WTC11 (cell line): ENCODE measurements around the gene SEMA3C. TPM values are rescaled to one million over a fixed set of nuclear protein-coding genes. Genes with fewer than 3 reads are reported as not detected.

Experiments
- ATAC-seq: fragments of 200-7000 bp; cut with Tn5 transposase; 2 replicates; pipeline ENCODE4 v1.10.0; 2021; ENCODE audit warnings: mild to moderate bottlenecking, moderate library complexity
- CTCF ChIA-PET: fragments of 300-600 bp; sonication (Branson Sonifier 250); formaldehyde crosslinking; loops from one replicate; lab custom pipeline; 2021; ENCODE audit warnings: antibody characterized with exemption; lab: Charles Lee
- POLR2A ChIA-PET: fragments of 350-600 bp; sonication (Branson Sonifier 250); formaldehyde crosslinking; loops from one replicate; lab custom pipeline; 2021; ENCODE audit warnings: antibody characterized with exemption; lab: Charles Lee
- DNase-seq: peaks from one replicate; pipeline ENCODE4 v3.0.0; 2021; ENCODE audit warnings: low spot score
- H3K27ac Mint-ChIP-seq: 2 replicates; pipeline ENCODE4 v1.8.0; 2021; ENCODE audit warnings: mixed read lengths
- H3K27me3 Mint-ChIP-seq: 2 replicates; pipeline ENCODE4 v1.8.0; 2021; ENCODE audit warnings: low read depth, mild to moderate bottlenecking, moderate library complexity, mixed read lengths
- H3K36me3 Mint-ChIP-seq: 2 replicates; pipeline ENCODE4 v1.8.0; 2021; ENCODE audit warnings: mixed read lengths
- H3K4me1 Mint-ChIP-seq: 2 replicates; pipeline ENCODE4 v1.8.0; 2022; ENCODE audit warnings: mixed read lengths
- H3K4me3 Mint-ChIP-seq: 2 replicates; pipeline ENCODE4 v1.8.0; 2021; ENCODE audit warnings: mild to moderate bottlenecking, moderate library complexity, mixed read lengths
- H3K9me3 Mint-ChIP-seq: 2 replicates; pipeline ENCODE4 v1.8.0; 2021; ENCODE audit warnings: mixed read lengths
- ATF1 ChIP-seq: sonication (generic); formaldehyde crosslinking; IDR thresholded peaks from 2 replicates; pipeline ENCODE4 v1.8.1; 2023; ENCODE audit warnings: mild to moderate bottlenecking, moderate library complexity, missing genetic modification reagents
- FOXJ3 ChIP-seq: sonication (generic); formaldehyde crosslinking; IDR thresholded peaks from 2 replicates; pipeline ENCODE4 v1.9.0; 2021; ENCODE audit warnings: missing genetic modification reagents, mild to moderate bottlenecking, borderline replicate concordance
- HMGA2 ChIP-seq: fragments of 250-450 bp; sonication (Bioruptor Pico); IDR thresholded peaks from 2 replicates; pipeline ENCODE4 v1.4.0; 2021; ENCODE audit warnings: mild to moderate bottlenecking, moderate library complexity
- JUN ChIP-seq: sonication (generic); formaldehyde crosslinking; IDR thresholded peaks from 2 replicates; pipeline ENCODE4 v1.8.0; 2023; ENCODE audit warnings: mild to moderate bottlenecking, missing genetic modification reagents
- MXD4 ChIP-seq: fragments of 250-450 bp; sonication (Bioruptor Pico); IDR thresholded peaks from 2 replicates; pipeline ENCODE4 v1.8.0; 2021; ENCODE audit warnings: mild to moderate bottlenecking, moderate library complexity, borderline replicate concordance
- NFATC4 ChIP-seq: fragments of 250-450 bp; sonication (Bioruptor Pico); IDR thresholded peaks from 2 replicates; pipeline ENCODE4 v1.9.0; 2021; ENCODE audit warnings: mild to moderate bottlenecking
- SOX15 ChIP-seq: fragments of 250-450 bp; sonication (Bioruptor Pico); IDR thresholded peaks from 2 replicates; pipeline ENCODE4 v1.9.0; 2021; ENCODE audit warnings: mild to moderate bottlenecking
- TEAD1 ChIP-seq: sonication (generic); formaldehyde crosslinking; IDR thresholded peaks from 2 replicates; pipeline ENCODE4 v1.8.0; 2022; ENCODE audit warnings: mild to moderate bottlenecking, missing genetic modification reagents
- ZNF138 ChIP-seq: sonication (generic); formaldehyde crosslinking; conservative IDR thresholded peaks from 2 replicates; pipeline ENCODE4 v1.8.1; 2022; ENCODE audit warnings: mild to moderate bottlenecking, moderate library complexity, missing genetic modification reagents
- total RNA-seq: library from RNA; stranded (reverse); gene quantifications from 3 replicates; pipeline ENCODE4 v1.2.3, GENCODE V29; 2021
- TF ChIP-seq, protein P1 (sequence below): sonication (generic); formaldehyde crosslinking; IDR thresholded peaks from 2 replicates; pipeline ENCODE4 v1.8.1; 2022; ENCODE audit warnings: mild to moderate bottlenecking, moderate library complexity, missing genetic modification reagents
- TF ChIP-seq, protein P2 (sequence below): sonication (generic); formaldehyde crosslinking; IDR thresholded peaks from 2 replicates; pipeline ENCODE4 v1.8.1; 2022; ENCODE audit warnings: low read depth, missing genetic modification reagents, borderline replicate concordance
- TF ChIP-seq, protein P3 (sequence below): sonication (generic); formaldehyde crosslinking; IDR thresholded peaks from 2 replicates; pipeline ENCODE4 v1.8.1; 2022; ENCODE audit warnings: missing genetic modification reagents, borderline replicate concordance
- TF ChIP-seq, protein P4 (sequence below): fragments of 250-450 bp; sonication (Bioruptor Pico); IDR thresholded peaks from 2 replicates; pipeline ENCODE4 v1.9.0; 2021; ENCODE audit warnings: mild to moderate bottlenecking
- TF ChIP-seq, protein P5 (sequence below): sonication (generic); formaldehyde crosslinking; IDR thresholded peaks from 2 replicates; pipeline ENCODE4 v1.8.0; 2023; ENCODE audit warnings: missing genetic modification reagents
- TF ChIP-seq, protein P6 (sequence below): sonication (generic); formaldehyde crosslinking; IDR thresholded peaks from 2 replicates; pipeline ENCODE4 v1.8.0; 2022; ENCODE audit warnings: missing genetic modification reagents
- TF ChIP-seq, protein P7 (sequence below): sonication (generic); formaldehyde crosslinking; conservative IDR thresholded peaks from 2 replicates; pipeline ENCODE4 v1.8.1; 2023; ENCODE audit warnings: mild to moderate bottlenecking, low read depth, missing genetic modification reagents, moderate library complexity
- TF ChIP-seq, protein P8 (sequence below): sonication (generic); formaldehyde crosslinking; IDR thresholded peaks from 2 replicates; pipeline ENCODE4 v1.8.0; 2022; ENCODE audit warnings: mild to moderate bottlenecking, missing genetic modification reagents

Gene SEMA3C
- total RNA-seq, 1 experiment from 2014 or later: 2.1 TPM

DNA sequence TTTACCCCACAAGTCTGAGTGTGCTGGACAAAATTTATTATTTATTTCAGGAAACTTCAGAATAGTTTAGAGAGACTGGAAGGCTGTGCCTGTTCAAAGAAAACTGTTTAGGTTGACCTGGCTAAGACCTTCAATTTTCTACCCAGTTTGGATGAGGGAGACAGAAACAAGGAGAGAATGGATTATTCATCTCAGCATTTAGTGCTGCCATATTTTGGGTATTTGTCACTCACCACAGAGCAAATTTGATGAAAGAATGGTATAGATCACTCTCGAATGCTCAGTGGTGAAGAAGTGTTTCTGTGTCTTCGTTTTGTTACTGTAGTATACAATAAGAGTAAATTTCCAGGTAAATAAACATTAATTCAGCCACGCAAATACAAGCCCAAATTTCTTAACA is 71.8 kb downstream of the SEMA3C start:
- CTCF ChIA-PET: no interaction called here
- H3K4me1 Mint-ChIP-seq: peaks cover 21% of the 10 kb centered on the region
- DNase-seq (no peak), ATAC-seq (no peak)
- H3K36me3 Mint-ChIP-seq: no peaks in the 10 kb centered on the region
- TF ChIP-seq, protein P1, sequence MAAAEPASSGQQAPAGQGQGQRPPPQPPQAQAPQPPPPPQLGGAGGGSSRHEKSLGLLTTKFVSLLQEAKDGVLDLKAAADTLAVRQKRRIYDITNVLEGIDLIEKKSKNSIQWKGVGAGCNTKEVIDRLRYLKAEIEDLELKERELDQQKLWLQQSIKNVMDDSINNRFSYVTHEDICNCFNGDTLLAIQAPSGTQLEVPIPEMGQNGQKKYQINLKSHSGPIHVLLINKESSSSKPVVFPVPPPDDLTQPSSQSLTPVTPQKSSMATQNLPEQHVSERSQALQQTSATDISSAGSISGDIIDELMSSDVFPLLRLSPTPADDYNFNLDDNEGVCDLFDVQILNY: no peak
- TF ChIP-seq, protein P2, sequence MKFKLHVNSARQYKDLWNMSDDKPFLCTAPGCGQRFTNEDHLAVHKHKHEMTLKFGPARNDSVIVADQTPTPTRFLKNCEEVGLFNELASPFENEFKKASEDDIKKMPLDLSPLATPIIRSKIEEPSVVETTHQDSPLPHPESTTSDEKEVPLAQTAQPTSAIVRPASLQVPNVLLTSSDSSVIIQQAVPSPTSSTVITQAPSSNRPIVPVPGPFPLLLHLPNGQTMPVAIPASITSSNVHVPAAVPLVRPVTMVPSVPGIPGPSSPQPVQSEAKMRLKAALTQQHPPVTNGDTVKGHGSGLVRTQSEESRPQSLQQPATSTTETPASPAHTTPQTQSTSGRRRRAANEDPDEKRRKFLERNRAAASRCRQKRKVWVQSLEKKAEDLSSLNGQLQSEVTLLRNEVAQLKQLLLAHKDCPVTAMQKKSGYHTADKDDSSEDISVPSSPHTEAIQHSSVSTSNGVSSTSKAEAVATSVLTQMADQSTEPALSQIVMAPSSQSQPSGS: no peak
- TF ChIP-seq, protein P3, sequence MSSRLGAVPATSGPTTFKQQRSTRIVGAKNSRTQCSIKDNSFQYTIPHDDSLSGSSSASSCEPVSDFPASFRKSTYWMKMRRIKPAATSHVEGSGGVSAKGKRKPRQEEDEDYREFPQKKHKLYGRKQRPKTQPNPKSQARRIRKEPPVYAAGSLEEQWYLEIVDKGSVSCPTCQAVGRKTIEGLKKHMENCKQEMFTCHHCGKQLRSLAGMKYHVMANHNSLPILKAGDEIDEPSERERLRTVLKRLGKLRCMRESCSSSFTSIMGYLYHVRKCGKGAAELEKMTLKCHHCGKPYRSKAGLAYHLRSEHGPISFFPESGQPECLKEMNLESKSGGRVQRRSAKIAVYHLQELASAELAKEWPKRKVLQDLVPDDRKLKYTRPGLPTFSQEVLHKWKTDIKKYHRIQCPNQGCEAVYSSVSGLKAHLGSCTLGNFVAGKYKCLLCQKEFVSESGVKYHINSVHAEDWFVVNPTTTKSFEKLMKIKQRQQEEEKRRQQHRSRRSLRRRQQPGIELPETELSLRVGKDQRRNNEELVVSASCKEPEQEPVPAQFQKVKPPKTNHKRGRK (CRISPR knock-in tag): no peak
- TF ChIP-seq, protein P4, sequence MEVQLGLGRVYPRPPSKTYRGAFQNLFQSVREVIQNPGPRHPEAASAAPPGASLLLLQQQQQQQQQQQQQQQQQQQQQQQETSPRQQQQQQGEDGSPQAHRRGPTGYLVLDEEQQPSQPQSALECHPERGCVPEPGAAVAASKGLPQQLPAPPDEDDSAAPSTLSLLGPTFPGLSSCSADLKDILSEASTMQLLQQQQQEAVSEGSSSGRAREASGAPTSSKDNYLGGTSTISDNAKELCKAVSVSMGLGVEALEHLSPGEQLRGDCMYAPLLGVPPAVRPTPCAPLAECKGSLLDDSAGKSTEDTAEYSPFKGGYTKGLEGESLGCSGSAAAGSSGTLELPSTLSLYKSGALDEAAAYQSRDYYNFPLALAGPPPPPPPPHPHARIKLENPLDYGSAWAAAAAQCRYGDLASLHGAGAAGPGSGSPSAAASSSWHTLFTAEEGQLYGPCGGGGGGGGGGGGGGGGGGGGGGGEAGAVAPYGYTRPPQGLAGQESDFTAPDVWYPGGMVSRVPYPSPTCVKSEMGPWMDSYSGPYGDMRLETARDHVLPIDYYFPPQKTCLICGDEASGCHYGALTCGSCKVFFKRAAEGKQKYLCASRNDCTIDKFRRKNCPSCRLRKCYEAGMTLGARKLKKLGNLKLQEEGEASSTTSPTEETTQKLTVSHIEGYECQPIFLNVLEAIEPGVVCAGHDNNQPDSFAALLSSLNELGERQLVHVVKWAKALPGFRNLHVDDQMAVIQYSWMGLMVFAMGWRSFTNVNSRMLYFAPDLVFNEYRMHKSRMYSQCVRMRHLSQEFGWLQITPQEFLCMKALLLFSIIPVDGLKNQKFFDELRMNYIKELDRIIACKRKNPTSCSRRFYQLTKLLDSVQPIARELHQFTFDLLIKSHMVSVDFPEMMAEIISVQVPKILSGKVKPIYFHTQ (CRISPR knock-in tag): no peak
- TF ChIP-seq JUN (CRISPR knock-in tag) (no peak), ATF1 (CRISPR knock-in tag) (no peak)
- H3K9me3 Mint-ChIP-seq: no peaks in the 10 kb centered on the region
- no peak overlapping the region for H3K27ac Mint-ChIP-seq
- POLR2A ChIA-PET: no interaction called here
- H3K27me3 Mint-ChIP-seq: no peaks in the 10 kb centered on the region; the same call in 1 of the 2 replicates
- no peak overlapping the region for H3K4me3 Mint-ChIP-seq

DNA sequence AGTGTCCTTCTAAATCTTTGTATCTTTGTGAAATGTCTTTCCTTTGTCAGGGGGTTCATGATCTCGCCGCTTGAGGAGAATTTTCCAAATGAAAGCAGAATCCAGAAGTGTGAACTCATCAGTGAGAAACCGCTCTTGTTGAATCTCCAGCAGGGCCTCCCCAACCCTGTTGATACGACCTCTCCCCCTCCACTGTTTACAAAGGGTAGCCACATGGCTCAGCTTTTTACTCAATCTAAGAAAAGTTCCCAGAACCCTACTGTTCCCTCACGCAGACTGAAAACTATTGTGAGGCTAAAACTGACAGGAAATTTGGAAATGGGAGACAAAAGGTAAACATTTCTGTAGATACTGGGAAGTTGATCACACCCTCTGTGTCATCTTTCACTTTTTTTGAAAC is 73.9 kb downstream of the SEMA3C start:
- Mint-ChIP-seq H3K27ac (no peak overlapping the region; the same call in 1 of the 2 replicates), H3K36me3 (no peaks in the 10 kb centered on the region), H3K9me3 (no peaks in the 10 kb centered on the region), H3K4me3 (no peak overlapping the region), H3K27me3 (no peaks in the 10 kb centered on the region; the same call in 1 of the 2 replicates), H3K4me1 (peaks cover 29% of the 10 kb centered on the region)
- ATAC-seq: no peak
- DNase-seq: no peak
- POLR2A ChIA-PET: no interaction called here
- CTCF ChIA-PET: no interaction called here
- TF ChIP-seq, protein P5, sequence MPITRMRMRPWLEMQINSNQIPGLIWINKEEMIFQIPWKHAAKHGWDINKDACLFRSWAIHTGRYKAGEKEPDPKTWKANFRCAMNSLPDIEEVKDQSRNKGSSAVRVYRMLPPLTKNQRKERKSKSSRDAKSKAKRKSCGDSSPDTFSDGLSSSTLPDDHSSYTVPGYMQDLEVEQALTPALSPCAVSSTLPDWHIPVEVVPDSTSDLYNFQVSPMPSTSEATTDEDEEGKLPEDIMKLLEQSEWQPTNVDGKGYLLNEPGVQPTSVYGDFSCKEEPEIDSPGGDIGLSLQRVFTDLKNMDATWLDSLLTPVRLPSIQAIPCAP (CRISPR knock-in tag): no peak
- TF ChIP-seq, protein P2: no peak
- TF ChIP-seq FOXJ3 (CRISPR knock-in tag): no peak
- TF ChIP-seq, protein P6, sequence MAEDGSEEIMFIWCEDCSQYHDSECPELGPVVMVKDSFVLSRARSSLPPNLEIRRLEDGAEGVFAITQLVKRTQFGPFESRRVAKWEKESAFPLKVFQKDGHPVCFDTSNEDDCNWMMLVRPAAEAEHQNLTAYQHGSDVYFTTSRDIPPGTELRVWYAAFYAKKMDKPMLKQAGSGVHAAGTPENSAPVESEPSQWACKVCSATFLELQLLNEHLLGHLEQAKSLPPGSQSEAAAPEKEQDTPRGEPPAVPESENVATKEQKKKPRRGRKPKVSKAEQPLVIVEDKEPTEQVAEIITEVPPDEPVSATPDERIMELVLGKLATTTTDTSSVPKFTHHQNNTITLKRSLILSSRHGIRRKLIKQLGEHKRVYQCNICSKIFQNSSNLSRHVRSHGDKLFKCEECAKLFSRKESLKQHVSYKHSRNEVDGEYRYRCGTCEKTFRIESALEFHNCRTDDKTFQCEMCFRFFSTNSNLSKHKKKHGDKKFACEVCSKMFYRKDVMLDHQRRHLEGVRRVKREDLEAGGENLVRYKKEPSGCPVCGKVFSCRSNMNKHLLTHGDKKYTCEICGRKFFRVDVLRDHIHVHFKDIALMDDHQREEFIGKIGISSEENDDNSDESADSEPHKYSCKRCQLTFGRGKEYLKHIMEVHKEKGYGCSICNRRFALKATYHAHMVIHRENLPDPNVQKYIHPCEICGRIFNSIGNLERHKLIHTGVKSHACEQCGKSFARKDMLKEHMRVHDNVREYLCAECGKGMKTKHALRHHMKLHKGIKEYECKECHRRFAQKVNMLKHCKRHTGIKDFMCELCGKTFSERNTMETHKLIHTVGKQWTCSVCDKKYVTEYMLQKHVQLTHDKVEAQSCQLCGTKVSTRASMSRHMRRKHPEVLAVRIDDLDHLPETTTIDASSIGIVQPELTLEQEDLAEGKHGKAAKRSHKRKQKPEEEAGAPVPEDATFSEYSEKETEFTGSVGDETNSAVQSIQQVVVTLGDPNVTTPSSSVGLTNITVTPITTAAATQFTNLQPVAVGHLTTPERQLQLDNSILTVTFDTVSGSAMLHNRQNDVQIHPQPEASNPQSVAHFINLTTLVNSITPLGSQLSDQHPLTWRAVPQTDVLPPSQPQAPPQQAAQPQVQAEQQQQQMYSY (CRISPR knock-in tag): no peak
- no peak for TF ChIP-seq HMGA2 (CRISPR knock-in tag)
- TF ChIP-seq TEAD1: no peak
- no peak for TF ChIP-seq MXD4 (CRISPR knock-in tag)
- TF ChIP-seq, protein P7, sequence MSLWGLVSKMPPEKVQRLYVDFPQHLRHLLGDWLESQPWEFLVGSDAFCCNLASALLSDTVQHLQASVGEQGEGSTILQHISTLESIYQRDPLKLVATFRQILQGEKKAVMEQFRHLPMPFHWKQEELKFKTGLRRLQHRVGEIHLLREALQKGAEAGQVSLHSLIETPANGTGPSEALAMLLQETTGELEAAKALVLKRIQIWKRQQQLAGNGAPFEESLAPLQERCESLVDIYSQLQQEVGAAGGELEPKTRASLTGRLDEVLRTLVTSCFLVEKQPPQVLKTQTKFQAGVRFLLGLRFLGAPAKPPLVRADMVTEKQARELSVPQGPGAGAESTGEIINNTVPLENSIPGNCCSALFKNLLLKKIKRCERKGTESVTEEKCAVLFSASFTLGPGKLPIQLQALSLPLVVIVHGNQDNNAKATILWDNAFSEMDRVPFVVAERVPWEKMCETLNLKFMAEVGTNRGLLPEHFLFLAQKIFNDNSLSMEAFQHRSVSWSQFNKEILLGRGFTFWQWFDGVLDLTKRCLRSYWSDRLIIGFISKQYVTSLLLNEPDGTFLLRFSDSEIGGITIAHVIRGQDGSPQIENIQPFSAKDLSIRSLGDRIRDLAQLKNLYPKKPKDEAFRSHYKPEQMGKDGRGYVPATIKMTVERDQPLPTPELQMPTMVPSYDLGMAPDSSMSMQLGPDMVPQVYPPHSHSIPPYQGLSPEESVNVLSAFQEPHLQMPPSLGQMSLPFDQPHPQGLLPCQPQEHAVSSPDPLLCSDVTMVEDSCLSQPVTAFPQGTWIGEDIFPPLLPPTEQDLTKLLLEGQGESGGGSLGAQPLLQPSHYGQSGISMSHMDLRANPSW (CRISPR knock-in tag): no peak
- TF ChIP-seq, protein P8, sequence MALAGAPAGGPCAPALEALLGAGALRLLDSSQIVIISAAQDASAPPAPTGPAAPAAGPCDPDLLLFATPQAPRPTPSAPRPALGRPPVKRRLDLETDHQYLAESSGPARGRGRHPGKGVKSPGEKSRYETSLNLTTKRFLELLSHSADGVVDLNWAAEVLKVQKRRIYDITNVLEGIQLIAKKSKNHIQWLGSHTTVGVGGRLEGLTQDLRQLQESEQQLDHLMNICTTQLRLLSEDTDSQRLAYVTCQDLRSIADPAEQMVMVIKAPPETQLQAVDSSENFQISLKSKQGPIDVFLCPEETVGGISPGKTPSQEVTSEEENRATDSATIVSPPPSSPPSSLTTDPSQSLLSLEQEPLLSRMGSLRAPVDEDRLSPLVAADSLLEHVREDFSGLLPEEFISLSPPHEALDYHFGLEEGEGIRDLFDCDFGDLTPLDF (CRISPR knock-in tag): no peak
- TF ChIP-seq ZNF138 (CRISPR knock-in tag): no peak
- no peak for TF ChIP-seq NFATC4 (CRISPR knock-in tag)
- no peak for TF ChIP-seq SOX15
